Osteocyte (in vitro differentiated cells): ENCODE measurements around the gene FUOM. TPM values are rescaled to one million over a fixed set of nuclear protein-coding genes. Genes with fewer than 3 reads are reported as not detected.
A peak's percentile ranks its signal among the peaks of the same experiment; 100 is the strongest.

Experiments used
- DNase-seq: peaks from one replicate; pipeline ENCODE4 v3.0.0; 2021; ENCODE audit warnings: mixed read lengths; ENCODE audit not compliant: unreplicated experiment; ENCODE audit errors: extremely low spot score
- H3K27ac Mint-ChIP-seq: one replicate; pipeline ENCODE4 v1.8.0; 2021; ENCODE audit warnings: mild to moderate bottlenecking, mixed read lengths; ENCODE audit not compliant: unreplicated experiment
- H3K27me3 Mint-ChIP-seq: one replicate; pipeline ENCODE4 v1.8.0; 2021; ENCODE audit warnings: mixed read lengths; ENCODE audit not compliant: unreplicated experiment
- H3K36me3 Mint-ChIP-seq: one replicate; pipeline ENCODE4 v1.8.0; 2021; ENCODE audit warnings: mixed read lengths; ENCODE audit not compliant: unreplicated experiment
- H3K4me1 Mint-ChIP-seq: one replicate; pipeline ENCODE4 v1.8.0; 2021; ENCODE audit warnings: mixed read lengths; ENCODE audit not compliant: unreplicated experiment
- H3K4me3 Mint-ChIP-seq: one replicate; pipeline ENCODE4 v1.8.0; 2021; ENCODE audit warnings: mild to moderate bottlenecking, moderate library complexity, mixed read lengths; ENCODE audit not compliant: unreplicated experiment
- H3K9me3 Mint-ChIP-seq: one replicate; pipeline ENCODE4 v1.8.0; 2021; ENCODE audit warnings: mixed read lengths; ENCODE audit not compliant: unreplicated experiment
- CTCF ChIP-seq: fragments of 200-600 bp; sonication (generic); IDR thresholded peaks from 2 replicates; pipeline ENCODE4 v1.5.0; 2021; ENCODE audit warnings: antibody characterized with exemption, mild to moderate bottlenecking, moderate library complexity
- total RNA-seq: library from RNA; stranded (reverse); gene quantifications from 2 replicates; pipeline ENCODE4 v1.2.1, GENCODE V29; 2021

Gene FUOM
- total RNA-seq, 1 donor from 2014 or later: 24.0 TPM

- H3K27ac Mint-ChIP-seq: no peak overlapping the region
- H3K9me3 Mint-ChIP-seq: no peaks in the 10 kb centered on the region
- no peak for DNase-seq
- no peak for TF ChIP-seq CTCF
- peaks cover 22% of the 10 kb centered on the region for H3K27me3 Mint-ChIP-seq
- H3K4me1 Mint-ChIP-seq: peaks cover 3% of the 10 kb centered on the region
- no peak overlapping the region for H3K4me3 Mint-ChIP-seq
- no peaks in the 10 kb centered on the region for H3K36me3 Mint-ChIP-seq
These were observed 19.4 kb downstream of the FUOM start for GRCh38 chr10:133338080-133339071.

- Mint-ChIP-seq H3K4me3 (no peak overlapping the region), H3K27me3 (peaks cover 25% of the 10 kb centered on the region), H3K4me1 (peaks cover 3% of the 10 kb centered on the region), H3K9me3 (peaks cover 4% of the 10 kb centered on the region), H3K36me3 (peaks cover 2% of the 10 kb centered on the region), H3K27ac (no peak overlapping the region)
- DNase-seq: no peak
- no peak for TF ChIP-seq CTCF
These were observed 20.5 kb downstream of the FUOM start for GRCh38 chr10:133337370-133337725.

GRCh38 chr10:133336577-133337369, 21.0 kb downstream of the FUOM start, which contains the start of gene CALY:
Gene CALY (minus strand): TSS chr10:133336896. CDS start chr10:133328989, 7,907 bp downstream.
- H3K27me3 Mint-ChIP-seq: peaks cover 27% of the 10 kb centered on the region
- H3K9me3 Mint-ChIP-seq: peaks cover 5% of the 10 kb centered on the region
- H3K36me3 Mint-ChIP-seq: peaks cover 2% of the 10 kb centered on the region
- DNase-seq: peak; percentile 86
- H3K27ac Mint-ChIP-seq: no peak within 1 kb of the TSS
- peaks cover 3% of the 10 kb centered on the region for H3K4me1 Mint-ChIP-seq
- H3K4me3 Mint-ChIP-seq: no peak within 1 kb of the TSS
- TF ChIP-seq CTCF: no peak

- H3K27ac Mint-ChIP-seq: no peak overlapping the region
- DNase-seq: no peak
- H3K9me3 Mint-ChIP-seq: peaks cover 5% of the 10 kb centered on the region
- H3K4me3 Mint-ChIP-seq: no peak overlapping the region
- H3K27me3 Mint-ChIP-seq: peaks cover 26% of the 10 kb centered on the region
- H3K4me1 Mint-ChIP-seq: peaks cover 3% of the 10 kb centered on the region
- TF ChIP-seq CTCF: no peak
- H3K36me3 Mint-ChIP-seq: peaks cover 2% of the 10 kb centered on the region
These were observed 21.7 kb downstream of the FUOM start for GRCh38 chr10:133336118-133336576.
